Stimulated activated CD8-positive, alpha-beta memory T cell treated with anti-CD3 and anti-CD28 coated beads, Interleukin-7, amount 100 ng/mL, for 48 hours (primary cell): Measurements from ENCODE around the gene FAM118A.
"Not testable (repeated sequence)": the region's sequence is repeated elsewhere in the genome, so short reads cannot be mapped to it uniquely, and the experiment has no call there.

Experiments used
- DNase-seq, 2 donors: peaks; one replicate each; pipeline ENCODE4 v3.0.0-alpha.2; 2020; ENCODE audit warnings: low read depth in 1 of 2; ENCODE audit errors: extremely low read depth in 1 of 2

Gene FAM118A

DNA sequence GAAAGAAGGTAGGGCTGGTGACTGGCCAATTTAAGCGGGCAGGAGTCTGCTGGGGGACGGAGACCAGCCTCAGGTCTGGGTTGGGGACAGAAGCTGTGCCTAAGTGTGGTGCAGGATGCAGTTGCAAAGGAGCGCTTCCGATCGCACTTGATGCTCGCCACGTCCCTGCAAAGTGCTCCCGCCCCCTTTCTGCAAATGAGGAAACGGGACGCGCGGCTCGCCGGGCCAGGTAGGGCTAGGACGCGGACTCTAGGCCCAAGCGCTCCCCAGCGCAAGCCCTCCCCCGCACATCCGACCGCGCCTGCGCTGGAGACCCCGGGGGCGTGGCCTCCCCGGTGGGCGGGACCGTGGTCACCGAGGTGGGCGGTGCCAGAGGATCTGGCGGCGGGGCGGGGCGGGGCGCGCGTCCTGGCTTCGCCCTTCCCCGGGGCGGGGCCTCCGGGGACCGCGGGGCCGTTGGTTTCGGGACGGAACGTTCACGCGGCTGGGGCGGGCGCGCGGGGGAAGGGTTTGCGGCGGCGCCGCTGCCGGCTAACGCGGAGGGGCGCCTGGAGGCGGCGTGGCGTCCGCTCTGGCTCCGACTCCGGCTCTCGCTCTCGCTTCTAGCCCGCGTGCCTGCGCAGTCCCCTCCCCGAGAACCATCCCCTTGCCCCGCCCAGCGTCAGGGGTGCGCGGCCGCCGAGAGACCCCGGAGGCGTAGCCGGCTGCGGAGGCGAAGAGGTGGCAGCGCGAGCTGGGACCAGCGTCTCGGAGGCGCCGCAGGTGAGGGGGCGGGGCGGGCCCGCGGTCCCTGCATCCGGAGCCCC lies at the start of gene FAM118A:
Gene FAM118A (plus strand): TSS at position 513 of the 806 bp plus-strand sequence. CDS start 12,446 bp downstream, outside the sequence.
- DNase-seq, result peak; percentile 80 to 96

DNA sequence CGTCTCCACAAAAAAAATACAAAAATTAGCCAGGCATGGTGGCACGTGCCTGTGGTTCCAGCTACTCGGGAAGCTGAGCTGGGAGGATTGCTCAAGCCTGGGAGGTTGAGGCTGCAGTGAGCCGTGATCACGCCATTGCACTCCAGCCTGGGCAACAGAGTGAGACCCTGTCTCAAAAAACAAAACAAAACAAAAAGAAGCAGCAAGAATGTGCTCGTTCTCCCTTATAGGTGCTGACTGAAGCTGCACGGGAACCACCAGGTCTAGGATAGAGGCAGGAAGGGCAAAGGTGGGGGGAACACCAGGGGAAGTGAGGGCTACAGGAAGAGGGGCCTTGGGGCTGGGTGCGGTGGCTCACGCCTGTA lies 49.4 kb upstream of the FAM118A start:
- DNase-seq, result not testable (repeated sequence)

DNA sequence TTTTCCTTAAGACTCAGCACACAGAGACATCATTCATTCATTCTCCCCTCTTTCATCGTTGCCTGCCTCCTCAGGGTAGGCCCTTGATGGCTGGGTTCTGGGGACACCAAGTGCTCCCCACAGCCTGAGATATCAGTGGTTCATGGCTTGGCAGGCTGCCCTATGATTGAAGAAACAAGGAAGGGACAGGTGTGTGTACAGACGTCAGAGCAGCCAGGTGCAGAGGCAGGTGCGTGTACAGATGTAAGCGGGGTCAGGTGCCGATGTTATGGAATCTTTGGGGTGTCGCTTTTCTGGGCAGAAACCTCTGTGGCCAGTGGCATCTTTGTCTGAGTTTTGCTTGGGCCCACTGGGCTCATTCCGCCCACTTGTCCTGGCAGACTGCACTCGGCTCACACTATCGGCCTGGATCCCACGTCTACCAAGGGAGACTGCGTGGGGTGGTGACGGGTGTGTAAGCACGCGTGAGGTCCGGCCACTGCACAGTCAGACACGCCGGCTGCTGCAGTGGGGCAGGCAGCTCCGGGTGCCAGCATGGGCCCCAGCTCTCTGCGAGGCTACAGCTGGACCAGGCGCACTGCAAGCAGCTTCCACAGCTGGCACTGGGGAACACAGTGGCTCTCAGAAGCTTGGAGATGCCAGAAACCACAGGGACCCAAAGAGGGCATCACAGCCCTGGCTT lies 48.2 kb upstream of the FAM118A start:
- DNase-seq, result no peak

DNA sequence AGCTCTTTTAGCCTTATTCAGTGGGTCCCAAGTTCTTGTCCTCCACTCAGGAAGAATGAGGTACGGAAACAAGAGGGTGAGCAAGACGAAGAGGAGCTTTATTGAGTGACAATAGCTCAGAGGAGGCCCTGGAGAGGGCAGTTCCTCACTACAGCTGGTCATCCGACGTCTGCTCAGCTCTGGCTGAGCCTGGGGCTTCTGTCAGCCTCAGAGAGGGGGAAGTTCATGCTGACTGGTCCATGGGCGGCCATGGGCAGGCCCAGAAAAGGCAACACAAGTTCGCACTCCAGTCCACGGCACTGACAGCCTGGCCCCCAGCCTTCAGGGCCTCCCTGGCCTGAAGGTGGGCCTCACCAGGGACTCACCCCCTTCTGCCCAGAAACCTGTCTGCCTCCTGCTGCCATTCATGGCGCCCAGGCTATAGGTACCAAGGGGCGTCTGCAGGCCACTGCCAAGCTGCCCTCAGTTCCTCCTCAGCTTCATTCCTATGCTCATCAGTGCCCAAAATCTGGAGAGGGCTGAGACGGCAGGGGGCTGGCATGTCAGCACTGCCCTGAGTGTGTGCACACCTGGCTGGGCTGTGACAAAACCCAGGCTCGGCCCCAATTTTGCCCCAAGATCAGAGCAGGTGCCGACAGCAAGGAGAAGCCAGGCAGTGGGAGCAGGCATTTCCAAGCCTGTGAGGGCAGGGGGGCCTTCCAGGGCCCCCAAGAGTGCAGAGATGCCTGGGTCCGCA lies 47.4 kb upstream of the FAM118A start:
- DNase-seq, result no peak

DNA sequence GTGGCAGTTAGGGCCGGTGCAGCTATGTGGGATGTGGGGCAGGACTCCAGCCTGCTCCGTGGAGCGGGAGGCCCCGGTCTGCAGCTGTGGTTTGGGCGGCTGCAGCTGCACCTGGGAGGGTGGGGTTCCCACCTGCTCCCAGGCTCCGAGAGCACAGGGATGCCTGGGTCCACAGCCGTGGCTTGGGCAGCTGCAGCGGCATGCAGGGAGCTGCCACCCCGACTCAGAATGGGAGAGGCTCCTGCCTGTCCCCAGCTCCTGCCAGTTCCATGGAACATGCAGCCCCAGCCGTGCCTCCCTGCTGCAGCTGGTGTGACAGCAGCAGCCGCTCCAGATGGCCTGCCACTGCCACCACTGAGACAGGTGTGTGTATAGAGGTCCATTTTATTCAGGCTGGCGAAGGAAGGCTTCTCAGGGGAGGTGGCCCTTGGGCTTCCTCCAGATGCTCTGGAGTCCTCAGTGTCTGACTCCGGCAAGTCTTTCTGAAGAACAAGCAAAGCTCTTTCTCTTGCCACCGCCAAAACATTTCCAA lies 46.7 kb upstream of the FAM118A start:
- DNase-seq, result no peak

DNA sequence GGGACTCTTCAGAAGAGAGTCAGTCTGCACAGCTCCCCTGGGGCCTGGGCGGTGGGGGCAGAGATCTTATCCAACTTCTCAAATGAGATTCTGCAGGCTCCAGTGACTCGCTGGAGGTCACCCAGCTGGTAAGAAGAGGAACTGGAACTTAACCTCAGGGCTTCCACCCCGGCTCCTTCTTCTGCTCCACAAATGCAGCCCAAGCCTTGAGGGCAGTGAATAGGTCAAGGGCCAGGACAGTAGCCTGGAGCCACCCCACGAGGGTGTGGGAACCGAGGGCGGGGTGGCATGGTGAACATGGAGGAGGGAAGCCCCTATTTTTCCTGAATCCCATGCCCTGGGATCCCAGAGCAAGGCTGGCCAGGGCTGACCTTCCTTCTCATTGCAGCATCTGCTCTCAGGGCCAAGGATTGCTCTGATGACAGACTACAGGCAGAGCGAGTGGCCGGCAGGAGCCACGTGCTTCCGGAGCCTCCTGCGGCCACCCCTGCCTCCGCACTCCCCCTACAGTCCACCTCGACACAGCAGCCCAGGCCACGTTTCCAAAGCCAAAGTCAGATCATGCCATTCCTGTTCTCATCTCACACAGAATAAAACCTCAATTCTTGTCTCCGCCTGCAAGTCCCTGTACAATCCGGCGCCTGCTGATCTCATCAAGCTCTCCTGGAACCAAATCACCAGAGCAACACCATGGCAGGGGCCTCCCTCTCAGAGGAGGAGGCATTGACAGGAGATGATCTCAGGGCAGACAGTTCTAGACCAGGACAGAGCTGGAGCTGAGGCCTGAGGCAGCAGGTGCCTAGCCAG lies 46.1 kb upstream of the FAM118A start:
- no peak for DNase-seq

DNA sequence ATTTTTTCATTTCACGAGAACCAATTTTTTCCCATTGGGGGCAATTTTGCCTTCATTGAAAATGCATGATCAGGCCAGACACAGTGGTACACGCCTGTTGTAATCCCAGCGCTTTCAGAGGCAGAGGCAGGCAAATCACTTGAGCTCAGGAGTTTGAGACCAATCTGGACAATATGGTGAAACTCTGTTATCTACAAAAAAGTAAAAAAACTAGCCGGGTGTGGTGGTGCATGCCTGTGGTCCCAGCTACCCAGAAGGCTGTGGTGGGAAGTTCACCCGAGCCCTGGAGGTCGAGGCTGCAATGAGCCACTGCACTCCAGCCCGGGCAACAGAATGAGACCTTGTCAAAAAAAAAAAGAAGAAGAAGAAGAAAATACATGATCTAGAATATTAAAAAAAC lies 44.2 kb upstream of the FAM118A start:
- no peak for DNase-seq

DNA sequence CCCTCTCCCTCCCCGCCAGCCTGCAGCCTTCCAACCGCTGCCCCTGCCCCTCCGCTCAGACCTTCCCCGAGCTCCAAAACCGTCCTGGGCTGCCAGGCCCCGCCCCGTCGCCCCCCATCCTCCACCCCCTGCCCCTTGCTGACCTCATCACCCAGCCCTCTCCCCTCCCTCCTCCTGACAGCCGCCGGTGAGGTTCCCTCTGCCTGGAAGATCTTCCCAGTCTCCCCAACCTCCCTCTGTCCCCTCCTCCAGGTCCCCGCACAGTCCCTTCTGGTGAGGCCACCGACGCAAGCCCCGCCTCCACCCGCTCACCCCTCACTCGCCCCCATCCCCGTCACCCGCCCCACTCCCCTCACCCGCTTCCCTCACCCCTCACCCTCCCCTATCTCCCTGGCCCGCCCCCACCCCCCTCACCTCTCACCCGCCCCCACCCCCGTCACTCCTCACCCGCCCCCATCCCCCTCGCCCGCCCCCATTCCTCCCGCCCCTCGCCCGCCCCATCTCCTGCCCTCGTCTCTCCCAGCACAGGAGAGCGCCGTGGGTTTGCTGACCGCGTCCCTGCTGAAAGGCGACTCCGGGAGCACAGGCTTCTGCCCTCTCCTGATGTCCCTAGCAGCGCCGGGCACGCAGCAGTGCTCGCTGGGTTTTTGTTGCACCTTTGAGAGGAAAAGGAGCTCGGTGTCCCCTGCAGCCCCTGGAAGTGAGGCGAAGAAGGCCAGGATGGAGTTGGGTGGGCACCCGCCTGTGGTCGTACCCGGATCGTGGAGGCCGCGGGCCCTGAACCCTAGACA lies 41.4 kb upstream of the FAM118A start:
- no peak for DNase-seq

DNA sequence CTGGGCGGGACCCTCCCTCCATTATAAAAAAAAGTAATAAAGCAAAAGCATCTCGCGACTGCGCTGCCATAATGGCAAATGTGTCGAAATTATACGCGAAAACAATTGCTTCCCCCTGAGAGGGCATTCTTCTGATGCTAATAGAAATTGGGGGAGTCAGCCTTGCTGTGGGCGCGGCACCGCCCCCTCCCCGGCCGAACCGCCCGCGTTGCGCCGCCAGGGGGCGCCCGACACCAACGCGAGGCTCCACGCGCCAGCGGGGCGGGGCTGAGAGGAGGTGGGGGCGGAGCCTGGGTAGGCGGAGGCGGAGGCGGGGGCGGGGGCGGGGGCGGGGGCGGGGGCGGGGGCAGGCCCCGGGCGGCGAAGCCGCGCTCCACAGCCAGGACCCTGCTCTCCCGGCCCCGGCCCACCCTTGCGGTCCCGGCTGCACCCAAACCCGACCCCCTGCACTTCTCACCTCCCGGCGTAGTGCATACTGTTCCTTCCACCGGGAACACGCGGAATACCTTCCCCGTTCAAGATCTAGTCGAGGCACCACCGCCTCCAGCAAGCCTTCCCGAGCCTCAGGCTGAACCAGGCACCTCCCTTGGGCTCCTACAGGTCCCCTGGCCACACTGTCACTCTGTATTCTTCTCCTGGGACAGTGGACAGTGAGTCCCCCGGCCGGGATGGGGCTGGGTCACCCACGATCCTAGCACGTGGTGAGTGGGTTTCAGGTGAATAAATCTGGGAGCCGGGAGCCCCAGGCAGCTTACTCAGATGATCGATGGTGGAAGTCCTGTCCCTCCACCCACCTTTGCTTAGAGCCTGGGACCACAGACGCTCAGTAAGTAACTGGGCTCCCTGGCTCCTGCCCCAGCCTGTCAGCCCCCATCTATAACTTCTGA lies 40.5 kb upstream of the FAM118A start:
- DNase-seq, result peak; percentile 54 to 66

DNA sequence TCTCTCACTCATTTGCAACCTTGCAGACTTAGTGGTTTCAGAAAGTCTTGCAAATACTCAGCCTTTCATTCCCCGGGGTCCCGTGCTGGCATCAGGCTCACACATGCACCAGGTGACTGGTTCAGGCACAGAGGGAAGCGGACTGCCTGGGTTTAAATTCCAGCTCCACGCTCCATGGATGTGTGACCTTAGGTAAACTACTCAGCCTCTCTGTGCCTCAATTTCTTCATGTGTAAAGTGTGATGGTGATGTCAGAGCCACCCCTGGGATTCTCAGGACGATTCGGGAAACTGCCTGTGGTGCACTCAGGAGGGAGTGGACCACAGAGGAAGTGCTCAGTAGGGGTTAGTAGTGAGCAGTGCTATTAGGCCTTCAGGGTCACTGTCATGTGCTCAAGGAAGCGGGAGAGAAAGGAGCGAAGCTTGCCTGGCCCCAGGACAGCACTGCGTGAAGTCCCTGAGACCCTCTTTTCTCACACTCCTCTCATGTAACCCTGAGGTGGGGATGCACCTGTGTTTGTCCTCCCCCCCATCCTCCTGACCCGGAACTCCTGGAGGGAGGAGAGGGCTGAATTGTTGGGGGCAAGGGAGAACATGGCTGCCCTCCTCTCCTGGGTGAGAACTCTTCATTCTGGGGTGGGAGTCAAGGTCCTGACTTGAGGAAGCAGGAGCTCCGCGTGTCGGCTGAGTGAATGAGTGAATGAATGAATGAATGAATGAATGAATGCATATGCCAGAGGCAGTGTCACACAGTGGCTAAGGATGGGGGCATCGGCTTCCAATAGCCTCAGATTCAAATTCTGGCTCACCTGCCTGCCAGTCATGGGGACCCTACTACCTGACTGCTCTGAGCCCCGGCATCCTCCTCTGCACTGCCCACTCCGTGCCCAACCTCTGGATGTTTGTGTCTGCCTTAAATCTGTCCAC lies 39.4 kb upstream of the FAM118A start:
- no peak for DNase-seq

DNA sequence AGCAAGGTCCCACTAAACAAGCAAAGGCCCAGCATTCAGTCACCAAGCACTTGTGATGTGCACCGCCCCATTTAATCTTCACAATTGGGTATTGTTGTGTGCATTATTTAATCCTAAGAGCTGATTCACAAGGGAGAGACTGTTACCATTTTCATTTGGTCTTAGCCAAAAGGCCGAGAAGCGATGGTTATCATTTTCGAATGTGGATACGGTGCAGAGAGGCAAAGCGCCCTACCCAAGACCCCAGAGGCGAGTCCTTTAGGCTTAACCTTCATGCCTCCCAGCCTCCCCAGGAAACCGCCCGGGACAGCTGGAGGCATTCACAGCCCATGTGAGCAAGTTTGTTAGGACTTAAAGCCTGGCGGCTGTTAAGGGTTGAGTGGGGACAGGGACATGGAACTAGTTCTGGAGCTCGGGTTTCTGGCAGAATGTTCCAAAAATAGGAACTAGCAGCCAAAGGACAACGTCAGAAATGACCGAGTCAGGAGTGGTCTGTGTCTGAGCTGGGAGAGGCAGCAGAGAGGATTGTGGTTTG lies 38.0 kb upstream of the FAM118A start:
- no peak for DNase-seq

DNA sequence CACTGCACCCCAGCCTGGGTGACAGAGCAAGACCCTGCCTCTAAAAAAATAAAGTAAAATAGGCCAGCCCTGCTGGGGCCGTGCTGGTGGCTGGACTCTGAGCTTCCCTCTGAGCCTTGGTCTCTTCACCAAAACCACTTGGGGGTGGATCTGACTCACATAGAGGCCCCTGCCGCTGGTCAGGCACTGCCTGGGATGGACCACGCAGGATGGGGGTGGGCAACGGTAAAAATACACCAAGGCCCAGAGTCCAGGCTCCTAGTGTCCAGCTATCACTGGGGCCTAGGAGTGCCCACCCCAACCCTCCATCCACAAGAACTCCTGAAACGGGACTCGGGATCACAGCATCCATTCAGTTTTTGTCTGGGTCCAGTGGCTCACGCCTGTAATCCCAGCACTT lies 37.2 kb upstream of the FAM118A start:
- no peak for DNase-seq

DNA sequence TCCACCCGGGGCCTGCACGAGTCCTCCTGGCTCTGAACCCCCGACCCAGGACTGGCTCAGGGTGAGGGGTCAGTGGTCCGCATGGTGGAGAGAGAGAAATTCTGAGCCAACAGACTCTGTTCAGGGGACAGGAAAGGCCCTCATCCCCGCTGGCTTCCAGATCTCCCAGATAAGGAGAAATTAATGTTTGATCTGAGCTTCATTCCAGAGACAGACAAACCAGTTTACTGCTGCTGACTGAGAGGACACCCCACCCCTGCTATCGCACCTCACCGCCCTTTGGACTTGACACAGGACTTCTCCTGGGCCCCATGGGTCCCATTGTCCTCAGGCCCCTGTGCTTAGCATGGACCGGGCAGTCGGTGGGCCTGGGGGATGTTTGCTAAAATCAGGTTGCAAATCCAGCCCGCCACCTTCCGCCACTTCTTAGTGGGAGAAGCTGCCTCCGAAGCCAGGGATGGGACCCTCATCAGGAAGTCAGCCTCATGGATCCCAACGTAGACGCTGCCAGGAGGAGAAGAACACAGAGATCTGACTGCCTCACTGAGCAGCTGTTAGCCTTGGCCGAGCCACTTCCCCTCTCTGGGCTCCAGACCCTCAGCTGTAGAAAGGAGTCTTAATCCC lies 36.2 kb upstream of the FAM118A start:
- DNase-seq, result no peak

DNA sequence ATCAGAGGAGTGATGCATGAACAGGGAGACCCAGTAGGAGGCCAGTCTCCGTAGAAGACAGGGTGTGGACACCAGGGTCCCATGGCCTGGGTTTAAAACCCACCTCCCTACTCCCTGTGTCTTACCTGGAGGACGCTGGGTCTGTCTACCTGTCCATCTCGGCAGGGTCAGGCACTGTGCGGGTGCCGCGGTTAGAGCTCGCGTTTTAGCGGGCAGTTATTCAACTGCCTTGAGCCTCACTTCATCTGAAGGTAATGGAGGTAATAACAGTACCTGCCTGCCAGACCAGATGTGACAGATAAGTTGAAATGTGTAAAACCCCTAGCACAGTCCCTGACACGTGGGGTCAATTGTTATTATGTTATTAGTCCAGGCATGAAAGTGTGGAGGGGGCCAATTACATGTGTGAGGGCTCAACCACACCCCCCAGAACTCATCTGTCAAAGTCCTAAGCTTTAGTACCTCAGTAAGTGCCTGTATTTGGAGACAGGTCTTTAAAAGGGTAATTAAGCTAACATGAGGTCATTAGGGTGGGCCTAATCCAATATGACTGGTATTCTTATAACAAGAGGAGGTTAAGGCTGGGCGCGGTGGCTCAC lies 33.1 kb upstream of the FAM118A start:
- no peak for DNase-seq

DNA sequence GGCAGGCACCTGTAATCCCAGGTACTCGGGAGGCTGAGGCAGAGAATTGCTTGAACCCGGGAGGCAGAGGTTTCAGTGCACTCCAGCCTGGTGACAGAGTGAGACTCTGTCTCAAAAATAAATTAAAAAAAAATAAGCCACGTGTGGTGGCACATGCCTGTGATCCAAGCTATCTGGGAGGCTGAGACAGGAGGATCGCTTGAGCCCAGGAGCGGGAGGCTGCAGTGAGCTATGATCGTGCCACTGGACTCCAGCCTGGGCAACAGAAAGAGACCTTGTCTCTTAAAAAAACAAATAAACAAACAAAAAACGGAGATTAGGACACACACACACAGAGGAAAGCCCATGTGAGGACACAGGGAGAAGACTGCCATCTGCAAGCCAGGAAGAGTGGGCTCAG lies 32.0 kb upstream of the FAM118A start:
- not testable (repeated sequence) for DNase-seq

DNA sequence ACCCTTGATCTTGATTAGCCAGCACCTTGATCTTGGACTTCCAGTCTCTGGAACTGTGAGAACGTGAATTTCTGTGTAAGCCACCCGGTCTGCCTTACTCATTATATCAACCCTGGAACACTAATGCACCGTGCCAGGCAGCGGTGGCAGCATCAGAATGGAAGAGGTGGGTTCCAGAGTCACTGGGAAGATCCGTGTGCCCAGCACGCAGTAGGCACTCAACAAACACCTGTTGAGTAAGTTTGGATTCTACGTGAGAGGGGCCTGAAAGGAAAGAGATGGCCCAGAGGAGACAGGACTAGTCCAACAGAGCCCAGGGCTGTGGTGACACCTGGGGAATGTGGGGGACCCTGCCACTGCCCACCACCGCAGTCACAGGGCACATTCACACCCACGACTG lies 31.6 kb upstream of the FAM118A start:
- no peak for DNase-seq

DNA sequence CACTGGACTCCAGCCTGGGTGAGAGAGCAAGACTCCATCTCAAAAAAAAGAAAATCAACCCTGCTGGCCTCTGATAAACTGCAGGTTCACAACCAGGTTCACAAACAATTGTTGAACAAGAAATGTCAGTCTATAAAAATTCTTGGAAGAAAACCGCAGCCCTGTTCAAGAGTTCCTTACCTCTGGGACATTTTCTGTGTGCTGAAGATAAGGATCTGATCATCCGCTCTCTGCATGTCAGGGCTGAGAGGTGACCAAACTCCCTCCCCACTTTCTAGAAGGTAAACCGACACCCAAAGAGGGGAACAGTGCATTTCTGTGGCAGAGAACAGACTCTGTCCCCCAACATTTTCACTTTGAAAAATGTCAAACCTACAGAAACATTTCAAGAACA lies 29.1 kb upstream of the FAM118A start:
- no peak for DNase-seq
